Thyroid gland (tissue), 4 donors: Measurements from ENCODE around the gene RXFP2. TPM values are rescaled to one million over a fixed set of nuclear protein-coding genes. Genes with fewer than 3 reads are reported as not detected.

Experiments used
- DNase-seq, 2 donors: peaks; one replicate each; pipeline ENCODE4 v3.0.0-alpha.2; 2019
- H3K27ac ChIP-seq, 3 donors: fragments of 200-600 bp; sonication (generic); 1 replicate in 2 of 3; 2 replicates in 1 of 3; pipeline ENCODE4 v1.5.1; 2016 to 2019; ENCODE audit warnings: mild to moderate bottlenecking in 1 of 3, moderate library complexity in 1 of 3
- H3K27me3 ChIP-seq: fragments of 200-600 bp; sonication (generic); one replicate; pipeline ENCODE4 v1.5.1; 2019
- H3K36me3 ChIP-seq, 2 donors: fragments of 200-600 bp; sonication (generic); one replicate each; pipeline ENCODE4 v1.5.1; 2016 to 2019
- H3K4me1 ChIP-seq, 2 donors: fragments of 200-600 bp; sonication (generic); one replicate each; pipeline ENCODE4 v1.5.1; 2017 to 2019
- H3K4me3 ChIP-seq, 3 donors: fragments of 200-600 bp; sonication (generic); replicated peaks in 1 of 3; 1 replicate in 2 of 3; 2 replicates in 1 of 3; pipeline ENCODE4 v1.5.1; 2016; ENCODE audit warnings: mild to moderate bottlenecking in 1 of 3
- H3K9me3 ChIP-seq: fragments of 200-600 bp; sonication (generic); one replicate; pipeline ENCODE4 v1.5.1; 2017
- POLR2A ChIP-seq, 2 donors: fragments of 450-650 bp; IDR thresholded peaks; one replicate each; pipeline ENCODE4 v1.6.1; 2017; ENCODE audit warnings: antibody characterized with exemption in 2 of 2, mild to moderate bottlenecking in 2 of 2, moderate library complexity in 1 of 2
- WGBS, 2 donors: methylation state at CpG; one replicate each; pipeline ENCODE4 v1.1.5; 2017; 5-methylcytosine and 5-hydroxymethylcytosine counted together
- intact Hi-C: fragments of 100-400 bp; cut with DNase I; formaldehyde crosslinking; loops from one replicate; pipeline ENCODE4 v1.15.1; 2023
- total RNA-seq, 4 donors: library from RNA; depleted of rRNA; stranded (reverse); fragments of >200 nt; gene quantifications; one replicate each; pipeline ENCODE4 v1.2.3, GENCODE V29; 2016
- TF ChIP-seq, protein P1 (sequence below), 6 experiments: fragments of 200-600 bp in 3 of 6; fragments of 450-650 bp in 3 of 6; sonication (generic) in 3 of 6; IDR thresholded peaks; one replicate each; pipeline ENCODE4 v1.5.1; 2016 to 2019; ENCODE audit warnings: antibody characterized with exemption in 6 of 6, mild to moderate bottlenecking in 2 of 6, inconsistent platforms in 1 of 6, moderate library complexity in 1 of 6

Gene RXFP2, protein sequence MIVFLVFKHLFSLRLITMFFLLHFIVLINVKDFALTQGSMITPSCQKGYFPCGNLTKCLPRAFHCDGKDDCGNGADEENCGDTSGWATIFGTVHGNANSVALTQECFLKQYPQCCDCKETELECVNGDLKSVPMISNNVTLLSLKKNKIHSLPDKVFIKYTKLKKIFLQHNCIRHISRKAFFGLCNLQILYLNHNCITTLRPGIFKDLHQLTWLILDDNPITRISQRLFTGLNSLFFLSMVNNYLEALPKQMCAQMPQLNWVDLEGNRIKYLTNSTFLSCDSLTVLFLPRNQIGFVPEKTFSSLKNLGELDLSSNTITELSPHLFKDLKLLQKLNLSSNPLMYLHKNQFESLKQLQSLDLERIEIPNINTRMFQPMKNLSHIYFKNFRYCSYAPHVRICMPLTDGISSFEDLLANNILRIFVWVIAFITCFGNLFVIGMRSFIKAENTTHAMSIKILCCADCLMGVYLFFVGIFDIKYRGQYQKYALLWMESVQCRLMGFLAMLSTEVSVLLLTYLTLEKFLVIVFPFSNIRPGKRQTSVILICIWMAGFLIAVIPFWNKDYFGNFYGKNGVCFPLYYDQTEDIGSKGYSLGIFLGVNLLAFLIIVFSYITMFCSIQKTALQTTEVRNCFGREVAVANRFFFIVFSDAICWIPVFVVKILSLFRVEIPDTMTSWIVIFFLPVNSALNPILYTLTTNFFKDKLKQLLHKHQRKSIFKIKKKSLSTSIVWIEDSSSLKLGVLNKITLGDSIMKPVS
- total RNA-seq = under 1 TPM in 2 of 4 donors, not detected in 2; 0.24 to 0.67 TPM

DNA sequence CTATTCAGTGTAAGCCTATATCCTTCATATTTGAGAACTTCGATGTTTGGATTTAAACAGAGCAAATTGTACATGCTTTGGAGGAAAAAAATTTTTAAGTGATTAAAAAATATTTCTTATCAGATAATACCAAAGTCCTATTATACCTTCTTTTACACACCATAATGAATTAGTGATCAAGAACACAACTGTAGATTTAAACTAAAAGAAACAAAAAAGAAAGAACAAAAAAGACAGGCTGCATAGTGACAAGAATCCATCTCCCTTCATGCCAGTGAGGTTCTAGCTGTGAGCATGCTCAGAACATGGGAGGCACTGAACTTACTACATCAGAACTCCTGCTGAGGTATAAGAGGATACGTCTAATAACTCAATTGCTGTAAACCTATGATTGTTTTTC lies at the start of gene RXFP2:
Gene RXFP2 (plus strand): TSS at position 301 of the 400 bp plus-strand sequence. CDS start 87 bp downstream, at position 388.
- intact Hi-C loops = no loop called here
- no peaks in the 10 kb centered on the region for H3K9me3 ChIP-seq
- no peak for DNase-seq
- 91 to 92% methylated on average over 2 of the region's 2 CpGs for WGBS, 2 donors
- no peak within 1 kb of the TSS for H3K27ac ChIP-seq
- TF ChIP-seq POLR2A (IDR thresholded peaks at IDR 0.05) = no peak
- TF ChIP-seq, protein P1, sequence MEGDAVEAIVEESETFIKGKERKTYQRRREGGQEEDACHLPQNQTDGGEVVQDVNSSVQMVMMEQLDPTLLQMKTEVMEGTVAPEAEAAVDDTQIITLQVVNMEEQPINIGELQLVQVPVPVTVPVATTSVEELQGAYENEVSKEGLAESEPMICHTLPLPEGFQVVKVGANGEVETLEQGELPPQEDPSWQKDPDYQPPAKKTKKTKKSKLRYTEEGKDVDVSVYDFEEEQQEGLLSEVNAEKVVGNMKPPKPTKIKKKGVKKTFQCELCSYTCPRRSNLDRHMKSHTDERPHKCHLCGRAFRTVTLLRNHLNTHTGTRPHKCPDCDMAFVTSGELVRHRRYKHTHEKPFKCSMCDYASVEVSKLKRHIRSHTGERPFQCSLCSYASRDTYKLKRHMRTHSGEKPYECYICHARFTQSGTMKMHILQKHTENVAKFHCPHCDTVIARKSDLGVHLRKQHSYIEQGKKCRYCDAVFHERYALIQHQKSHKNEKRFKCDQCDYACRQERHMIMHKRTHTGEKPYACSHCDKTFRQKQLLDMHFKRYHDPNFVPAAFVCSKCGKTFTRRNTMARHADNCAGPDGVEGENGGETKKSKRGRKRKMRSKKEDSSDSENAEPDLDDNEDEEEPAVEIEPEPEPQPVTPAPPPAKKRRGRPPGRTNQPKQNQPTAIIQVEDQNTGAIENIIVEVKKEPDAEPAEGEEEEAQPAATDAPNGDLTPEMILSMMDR (IDR thresholded peaks at IDR 0.05) = no peak
- H3K4me1 ChIP-seq = no peaks in the 10 kb centered on the region
- H3K36me3 ChIP-seq = no peaks in the 10 kb centered on the region
- H3K27me3 ChIP-seq = no peaks in the 10 kb centered on the region
- H3K4me3 ChIP-seq = no peak within 1 kb of the TSS

DNA sequence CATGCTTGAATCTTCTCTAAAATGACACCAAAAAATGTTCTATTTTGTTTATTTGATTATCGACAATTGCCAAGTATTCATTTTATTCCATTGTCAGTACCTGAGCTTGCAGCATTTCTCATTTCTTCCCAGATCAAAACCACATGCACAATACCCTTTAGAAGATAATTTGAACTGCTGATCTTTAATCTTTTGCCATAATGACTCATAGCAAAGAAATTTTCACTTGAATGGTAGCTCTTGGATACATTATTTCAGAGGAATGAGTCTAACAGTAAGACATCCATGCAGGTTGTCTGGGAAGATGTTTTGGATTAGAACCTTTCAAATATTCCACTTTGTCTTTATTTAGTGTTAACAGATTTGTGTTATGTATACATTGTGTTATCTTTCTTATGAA lies 42.0 kb upstream of the RXFP2 start:
- intact Hi-C loops = no loop called here
- TF ChIP-seq, protein P1 (IDR thresholded peaks at IDR 0.05) = no peak
- no peak for TF ChIP-seq POLR2A (IDR thresholded peaks at IDR 0.05)
- H3K4me3 ChIP-seq = no peak overlapping the region
- no peaks in the 10 kb centered on the region for H3K36me3 ChIP-seq
- WGBS, 2 donors = 0% methylated on average over 1 of the region's 1 CpG
- H3K27me3 ChIP-seq = no peaks in the 10 kb centered on the region
- no peak overlapping the region for H3K27ac ChIP-seq
- no peaks in the 10 kb centered on the region for H3K9me3 ChIP-seq
- H3K4me1 ChIP-seq = no peaks in the 10 kb centered on the region
- DNase-seq = no peak

DNA sequence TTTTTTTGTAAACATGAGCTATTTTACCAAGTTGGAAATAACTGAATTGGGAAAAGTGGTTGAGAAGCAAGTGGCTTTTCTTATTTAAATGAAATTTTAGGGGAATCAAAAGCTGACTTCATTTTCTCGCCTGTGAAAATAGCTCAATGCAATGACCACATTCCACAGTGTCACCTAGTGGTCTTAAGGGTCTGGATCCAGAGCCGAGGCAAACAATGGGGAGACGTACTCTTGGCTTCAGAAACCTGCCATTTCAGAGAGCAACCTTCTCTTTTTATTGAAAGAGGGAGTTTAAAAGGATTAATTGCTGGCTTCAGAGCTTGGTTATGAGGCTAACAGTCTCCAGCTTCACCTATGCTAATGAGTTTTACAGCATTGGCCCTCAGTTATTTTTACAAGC lies 39.7 kb upstream of the RXFP2 start:
- Histone ChIP-seq H3K36me3 (no peaks in the 10 kb centered on the region), H3K27me3 (no peaks in the 10 kb centered on the region), H3K4me1 (no peaks in the 10 kb centered on the region), H3K4me3 (no peak overlapping the region), H3K27ac (no peak overlapping the region), H3K9me3 (no peaks in the 10 kb centered on the region)
- DNase-seq = no peak
- WGBS, 2 donors = 47 to 50% methylated on average over 3 of the region's 3 CpGs
- TF ChIP-seq, protein P1 (IDR thresholded peaks at IDR 0.05) = no peak
- TF ChIP-seq POLR2A (IDR thresholded peaks at IDR 0.05) = no peak
- intact Hi-C loops = no loop called here

DNA sequence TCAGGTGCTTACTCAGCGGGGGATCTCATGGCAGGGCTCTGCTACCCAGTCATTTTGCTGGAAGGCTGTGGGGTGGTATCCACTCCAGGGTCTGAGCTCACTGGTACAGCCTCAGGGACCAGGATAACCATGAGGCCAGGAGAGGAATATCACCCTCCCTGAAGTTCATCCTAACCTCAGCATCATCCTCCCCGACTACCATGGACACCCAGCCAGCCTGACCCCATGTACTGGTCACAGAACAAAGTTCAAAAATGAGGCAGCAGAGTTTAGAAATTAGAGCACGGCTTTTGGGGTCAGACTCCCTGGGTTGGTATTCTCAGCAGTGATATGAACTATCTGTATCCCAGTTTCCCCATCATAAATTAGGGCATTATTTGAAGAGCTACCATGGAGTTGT lies 35.5 kb upstream of the RXFP2 start:
- 98 to 100% methylated on average over 3 of the region's 3 CpGs for WGBS, 2 donors
- intact Hi-C loops = no loop called here

More for the DNA sequence above, 35.5 kb upstream of the RXFP2 start:
- H3K36me3 ChIP-seq = no peaks in the 10 kb centered on the region
- H3K4me3 ChIP-seq = no peak overlapping the region
- no peak for DNase-seq
- no peaks in the 10 kb centered on the region for H3K9me3 ChIP-seq
- H3K27me3 ChIP-seq = no peaks in the 10 kb centered on the region
- H3K27ac ChIP-seq = no peak overlapping the region
- H3K4me1 ChIP-seq = no peaks in the 10 kb centered on the region
- no peak for TF ChIP-seq POLR2A (IDR thresholded peaks at IDR 0.05)
- TF ChIP-seq, protein P1 (IDR thresholded peaks at IDR 0.05) = no peak
